ENCODE measurements around the gene UBE3B. TPM values are rescaled to one million over a fixed set of nuclear protein-coding genes. Genes with fewer than 3 reads are reported as not detected.

UBE3B gene
- total and polyA plus RNA-seq, 8 donors, result 9.4 to 104 (median 22.2) TPM

DNA sequence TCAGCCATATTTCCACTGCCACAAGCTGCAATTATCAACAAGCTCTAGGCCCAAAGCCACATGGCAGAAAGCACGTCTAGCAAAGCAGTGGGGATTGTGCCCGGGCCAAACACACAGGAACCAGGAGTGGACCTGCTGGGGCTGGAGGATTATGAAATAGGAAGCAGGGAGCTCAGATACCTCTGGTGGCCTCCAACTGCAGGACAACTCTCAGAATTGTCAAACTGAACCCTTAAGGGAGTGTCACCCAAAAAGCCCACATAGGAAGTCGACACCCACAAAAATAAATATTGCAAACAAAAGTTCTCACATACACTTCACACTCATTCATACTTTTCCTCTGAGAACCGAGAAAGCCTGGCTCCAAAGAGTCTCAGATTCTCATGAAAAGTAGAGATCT, 26.5 kb upstream of the UBE3B start:
- Histone ChIP-seq H3K9me3 (no peaks in the 10 kb centered on the region), H3K4me3 (no peak overlapping the region), H3K27ac (peak overlapping the region in 1 of 5 donors; percentile 13), H3K4me1 (peaks cover 3 to 36% (median 7%) of the 10 kb centered on the region in 4 donors), H3K36me3 (peaks cover 45 to 99% (median 96%) of the 10 kb centered on the region in 4 donors), H3K27me3 (no peaks in the 10 kb centered on the region)
- intact Hi-C loops (cut with DNase I; ENCODE audit: low total_unique reads), result no loop called here
- TF ChIP-seq EP300 (IDR thresholded peaks at IDR 0.05), result no peak
- no peak for TF ChIP-seq POLR2AphosphoS5 (IDR thresholded peaks at IDR 0.05)
- TF ChIP-seq, protein P1, sequence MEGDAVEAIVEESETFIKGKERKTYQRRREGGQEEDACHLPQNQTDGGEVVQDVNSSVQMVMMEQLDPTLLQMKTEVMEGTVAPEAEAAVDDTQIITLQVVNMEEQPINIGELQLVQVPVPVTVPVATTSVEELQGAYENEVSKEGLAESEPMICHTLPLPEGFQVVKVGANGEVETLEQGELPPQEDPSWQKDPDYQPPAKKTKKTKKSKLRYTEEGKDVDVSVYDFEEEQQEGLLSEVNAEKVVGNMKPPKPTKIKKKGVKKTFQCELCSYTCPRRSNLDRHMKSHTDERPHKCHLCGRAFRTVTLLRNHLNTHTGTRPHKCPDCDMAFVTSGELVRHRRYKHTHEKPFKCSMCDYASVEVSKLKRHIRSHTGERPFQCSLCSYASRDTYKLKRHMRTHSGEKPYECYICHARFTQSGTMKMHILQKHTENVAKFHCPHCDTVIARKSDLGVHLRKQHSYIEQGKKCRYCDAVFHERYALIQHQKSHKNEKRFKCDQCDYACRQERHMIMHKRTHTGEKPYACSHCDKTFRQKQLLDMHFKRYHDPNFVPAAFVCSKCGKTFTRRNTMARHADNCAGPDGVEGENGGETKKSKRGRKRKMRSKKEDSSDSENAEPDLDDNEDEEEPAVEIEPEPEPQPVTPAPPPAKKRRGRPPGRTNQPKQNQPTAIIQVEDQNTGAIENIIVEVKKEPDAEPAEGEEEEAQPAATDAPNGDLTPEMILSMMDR (IDR thresholded peaks at IDR 0.05), result no peak
- no peak for TF ChIP-seq POLR2A (IDR thresholded peaks at IDR 0.05)
- 50 to 61% (median 53%) methylated on average over 3 to 4 of the region's 4 CpGs for WGBS, 5 donors
- DNase-seq, result no peak

DNA sequence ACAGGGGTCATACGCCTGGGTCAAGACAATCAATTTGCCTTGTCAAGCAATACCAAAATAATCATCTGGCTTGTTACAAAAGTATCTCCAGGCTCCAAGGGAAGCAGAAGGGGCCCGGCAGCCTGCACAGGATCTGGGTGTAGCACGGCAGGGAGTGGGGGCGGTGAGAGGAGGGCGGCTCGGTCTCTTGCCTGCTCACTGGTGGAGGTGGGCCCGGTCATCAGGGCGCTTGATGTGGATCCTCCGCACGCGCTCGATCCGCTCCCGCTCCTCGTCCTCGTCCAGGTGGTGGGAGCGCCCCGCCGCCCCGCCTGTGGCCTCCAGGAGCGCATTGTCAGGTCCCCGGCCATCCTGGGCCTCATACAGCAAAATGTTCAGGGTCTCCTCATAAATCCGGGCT, 26.0 kb upstream of the UBE3B start:
- 81 to 91% (median 88%) methylated on average over 21 to 23 of the region's 23 CpGs for WGBS, 5 donors
- TF ChIP-seq POLR2A (IDR thresholded peaks at IDR 0.05) (no peak), EP300 (IDR thresholded peaks at IDR 0.05) (no peak), POLR2AphosphoS5 (IDR thresholded peaks at IDR 0.05) (no peak)
- TF ChIP-seq, protein P1 (IDR thresholded peaks at IDR 0.05), result no peak
- Histone ChIP-seq H3K4me3 (no peak overlapping the region), H3K27ac (no peak overlapping the region), H3K27me3 (no peaks in the 10 kb centered on the region), H3K36me3 (peaks cover 49 to 99% (median 96%) of the 10 kb centered on the region in 4 donors), H3K9me3 (no peaks in the 10 kb centered on the region), H3K4me1 (peaks cover 3 to 36% (median 7%) of the 10 kb centered on the region in 4 donors)
- intact Hi-C loops (cut with DNase I; ENCODE audit: low total_unique reads), result no loop called here
- DNase-seq, result no peak

DNA sequence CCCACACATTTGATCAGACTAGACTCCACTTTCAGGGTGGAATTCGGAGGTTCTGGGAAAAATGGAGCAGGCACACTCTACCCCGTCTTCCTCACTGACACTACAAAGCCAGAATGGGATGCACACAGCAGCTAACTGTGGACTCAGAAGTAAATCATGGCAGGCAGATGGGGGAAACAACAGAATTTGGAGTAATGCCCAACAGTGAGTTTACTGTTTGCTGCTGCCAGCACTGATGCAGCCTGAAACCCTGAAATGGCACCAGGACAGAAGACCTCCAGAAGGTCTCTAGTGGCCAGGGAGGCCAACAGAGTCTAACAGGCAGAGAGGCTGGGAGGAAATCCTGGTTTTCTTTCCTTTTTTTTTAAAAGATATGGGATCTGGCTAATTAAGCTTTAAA, 24.9 kb upstream of the UBE3B start:
- Histone ChIP-seq H3K4me1 (peaks cover 3 to 38% (median 7%) of the 10 kb centered on the region in 4 donors), H3K27ac (peak overlapping the region in 1 of 5 donors; percentile 29), H3K27me3 (no peaks in the 10 kb centered on the region), H3K4me3 (no peak overlapping the region), H3K36me3 (peaks cover 58 to 99% (median 96%) of the 10 kb centered on the region in 4 donors), H3K9me3 (no peaks in the 10 kb centered on the region)
- DNase-seq, result no peak
- intact Hi-C loops (cut with DNase I; ENCODE audit: low total_unique reads), result no loop called here
- 82 to 91% (median 84%) methylated on average over 2 of the region's 2 CpGs for WGBS, 5 donors
- TF ChIP-seq POLR2AphosphoS5 (IDR thresholded peaks at IDR 0.05), result no peak
- no peak for TF ChIP-seq EP300 (IDR thresholded peaks at IDR 0.05)
- TF ChIP-seq POLR2A (IDR thresholded peaks at IDR 0.05), result no peak
- TF ChIP-seq, protein P1 (IDR thresholded peaks at IDR 0.05), result no peak

DNA sequence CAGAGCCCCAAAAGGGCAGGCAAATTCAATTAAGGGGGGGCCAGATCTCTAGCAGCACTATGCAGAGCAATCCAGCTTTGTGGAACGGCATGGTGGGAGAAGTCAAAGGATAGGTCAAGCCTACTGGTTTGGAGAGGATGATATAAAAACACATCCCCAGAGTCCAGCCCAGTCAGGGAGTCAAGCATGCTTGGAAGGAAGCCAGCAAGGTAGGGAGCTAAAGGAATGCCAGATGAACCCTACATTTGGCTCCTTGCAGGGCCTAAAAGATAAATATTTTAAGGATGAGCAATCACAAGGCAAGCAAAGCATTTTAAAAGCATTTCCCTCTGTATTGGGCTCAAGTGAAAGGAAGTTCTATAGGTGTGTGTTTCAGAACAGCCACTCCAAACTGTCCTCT, 21.7 kb upstream of the UBE3B start:
- peaks cover 15 to 49% (median 27%) of the 10 kb centered on the region in 4 donors for H3K4me1 ChIP-seq
- 86 to 100% (median 91%) methylated on average over 1 of the region's 1 CpG for WGBS, 5 donors
- H3K27ac ChIP-seq, result peak overlapping the region in 2 of 5 donors; percentile 11 to 95
- no peaks in the 10 kb centered on the region for H3K9me3 ChIP-seq
- H3K36me3 ChIP-seq, result peaks cover 59 to 89% (median 83%) of the 10 kb centered on the region in 4 donors
- no peaks in the 10 kb centered on the region for H3K27me3 ChIP-seq
- intact Hi-C loops (cut with DNase I; ENCODE audit: low total_unique reads), result no loop called here
- DNase-seq, result no peak
- no peak overlapping the region for H3K4me3 ChIP-seq
- no peak for TF ChIP-seq POLR2A (IDR thresholded peaks at IDR 0.05)
- TF ChIP-seq, protein P1 (IDR thresholded peaks at IDR 0.05), result no peak
- TF ChIP-seq EP300 (IDR thresholded peaks at IDR 0.05), result no peak
- TF ChIP-seq POLR2AphosphoS5 (IDR thresholded peaks at IDR 0.05), result no peak

Measured in stomach (tissue), 9 donors.